ENCODE results near the gene TLX1.

Gene TLX1

DNA sequence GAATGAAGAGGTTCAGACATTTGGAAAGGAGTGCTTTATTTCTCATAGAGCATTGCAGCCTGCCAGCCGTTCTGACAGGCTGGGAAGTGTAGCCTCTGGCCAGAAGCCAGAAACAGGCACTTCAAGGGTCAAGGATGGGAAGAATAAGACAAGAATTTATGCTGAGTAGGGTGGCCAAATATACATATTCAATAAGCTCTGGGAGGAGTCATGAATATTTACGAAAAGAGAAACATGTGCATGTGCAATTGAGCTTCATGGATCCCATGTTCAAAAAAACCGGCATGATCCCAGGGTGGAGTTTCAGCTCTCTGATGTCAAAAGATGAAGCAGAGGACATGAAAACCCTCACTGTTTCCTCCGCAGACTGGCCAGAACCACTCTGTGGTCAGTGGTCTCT, 32.9 kb downstream of the TLX1 start:
- TF ChIP-seq FOXP2 (optimal IDR thresholded peaks at IDR 0.05; ENCODE audit: borderline replicate concordance, extremely low read depth, extremely low read length, insufficient read depth) (no peak), POLR2AphosphoS5 (IDR thresholded peaks at IDR 0.05; ENCODE audit: low read depth, low read length) (no peak), TAF1 (IDR thresholded peaks at IDR 0.05; ENCODE audit: borderline replicate concordance, insufficient read depth, low read length) (no peak), SIN3A (IDR thresholded peaks at IDR 0.05; ENCODE audit: borderline replicate concordance, insufficient read depth, low read length) (no peak)
- TF ChIP-seq, protein P1, sequence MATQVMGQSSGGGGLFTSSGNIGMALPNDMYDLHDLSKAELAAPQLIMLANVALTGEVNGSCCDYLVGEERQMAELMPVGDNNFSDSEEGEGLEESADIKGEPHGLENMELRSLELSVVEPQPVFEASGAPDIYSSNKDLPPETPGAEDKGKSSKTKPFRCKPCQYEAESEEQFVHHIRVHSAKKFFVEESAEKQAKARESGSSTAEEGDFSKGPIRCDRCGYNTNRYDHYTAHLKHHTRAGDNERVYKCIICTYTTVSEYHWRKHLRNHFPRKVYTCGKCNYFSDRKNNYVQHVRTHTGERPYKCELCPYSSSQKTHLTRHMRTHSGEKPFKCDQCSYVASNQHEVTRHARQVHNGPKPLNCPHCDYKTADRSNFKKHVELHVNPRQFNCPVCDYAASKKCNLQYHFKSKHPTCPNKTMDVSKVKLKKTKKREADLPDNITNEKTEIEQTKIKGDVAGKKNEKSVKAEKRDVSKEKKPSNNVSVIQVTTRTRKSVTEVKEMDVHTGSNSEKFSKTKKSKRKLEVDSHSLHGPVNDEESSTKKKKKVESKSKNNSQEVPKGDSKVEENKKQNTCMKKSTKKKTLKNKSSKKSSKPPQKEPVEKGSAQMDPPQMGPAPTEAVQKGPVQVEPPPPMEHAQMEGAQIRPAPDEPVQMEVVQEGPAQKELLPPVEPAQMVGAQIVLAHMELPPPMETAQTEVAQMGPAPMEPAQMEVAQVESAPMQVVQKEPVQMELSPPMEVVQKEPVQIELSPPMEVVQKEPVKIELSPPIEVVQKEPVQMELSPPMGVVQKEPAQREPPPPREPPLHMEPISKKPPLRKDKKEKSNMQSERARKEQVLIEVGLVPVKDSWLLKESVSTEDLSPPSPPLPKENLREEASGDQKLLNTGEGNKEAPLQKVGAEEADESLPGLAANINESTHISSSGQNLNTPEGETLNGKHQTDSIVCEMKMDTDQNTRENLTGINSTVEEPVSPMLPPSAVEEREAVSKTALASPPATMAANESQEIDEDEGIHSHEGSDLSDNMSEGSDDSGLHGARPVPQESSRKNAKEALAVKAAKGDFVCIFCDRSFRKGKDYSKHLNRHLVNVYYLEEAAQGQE (IDR thresholded peaks at IDR 0.05; ENCODE audit: insufficient read depth in 1 of 2, low read depth in 2 of 2, low read length in 2 of 2): no peak

DNA sequence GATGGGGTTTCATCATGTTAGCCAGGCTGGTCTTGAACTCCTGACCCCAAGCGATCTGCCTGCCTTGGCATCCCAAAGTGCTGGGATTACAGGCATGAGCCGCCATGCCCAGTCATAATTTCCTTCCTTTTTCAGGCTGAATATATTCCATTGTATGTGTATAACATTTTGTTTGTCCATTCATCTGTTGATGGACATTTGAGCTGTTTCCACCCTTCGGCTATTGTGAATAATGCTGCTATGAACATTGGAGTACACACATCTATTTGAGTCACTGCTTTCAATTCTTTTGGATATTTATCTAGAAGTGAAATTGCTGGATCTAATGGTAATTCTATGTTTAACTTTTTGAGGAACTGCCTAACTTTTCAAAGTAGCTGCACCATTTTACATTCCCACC, 34.6 kb downstream of the TLX1 start:
- TF ChIP-seq POLR2AphosphoS5 (IDR thresholded peaks at IDR 0.05; ENCODE audit: low read depth, low read length): no peak
- TF ChIP-seq FOXP2 (optimal IDR thresholded peaks at IDR 0.05; ENCODE audit: borderline replicate concordance, extremely low read depth, extremely low read length, insufficient read depth): no peak
- no peak for TF ChIP-seq TAF1 (IDR thresholded peaks at IDR 0.05; ENCODE audit: borderline replicate concordance, insufficient read depth, low read length)
- no peak for TF ChIP-seq SIN3A (IDR thresholded peaks at IDR 0.05; ENCODE audit: borderline replicate concordance, insufficient read depth, low read length)
- TF ChIP-seq, protein P1 (IDR thresholded peaks at IDR 0.05; ENCODE audit: insufficient read depth in 1 of 2, low read depth in 2 of 2, low read length in 2 of 2): no peak

DNA sequence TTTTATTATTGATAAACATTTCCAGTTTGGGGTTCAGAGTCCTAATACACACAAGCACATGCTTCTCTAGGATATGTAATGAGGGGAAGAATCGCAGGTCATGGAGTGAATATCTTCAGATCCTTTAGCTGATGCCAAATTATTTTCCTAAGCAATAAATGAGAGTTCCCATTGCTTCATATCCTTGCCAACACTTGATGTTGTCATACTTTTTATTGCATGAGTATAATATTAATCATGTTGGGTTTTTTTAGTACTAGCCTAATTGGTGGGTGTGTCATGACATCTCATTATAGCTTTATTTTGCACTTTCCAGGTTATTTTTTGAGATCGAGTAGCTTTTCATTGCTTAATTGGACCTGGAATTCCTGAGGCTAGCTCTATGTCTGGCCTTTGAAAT, 35.3 kb downstream of the TLX1 start:
- TF ChIP-seq TAF1 (IDR thresholded peaks at IDR 0.05; ENCODE audit: borderline replicate concordance, insufficient read depth, low read length): no peak
- no peak for TF ChIP-seq FOXP2 (optimal IDR thresholded peaks at IDR 0.05; ENCODE audit: borderline replicate concordance, extremely low read depth, extremely low read length, insufficient read depth)
- TF ChIP-seq, protein P1 (IDR thresholded peaks at IDR 0.05; ENCODE audit: insufficient read depth in 1 of 2, low read depth in 2 of 2, low read length in 2 of 2): no peak
- no peak for TF ChIP-seq SIN3A (IDR thresholded peaks at IDR 0.05; ENCODE audit: borderline replicate concordance, insufficient read depth, low read length)
- no peak for TF ChIP-seq POLR2AphosphoS5 (IDR thresholded peaks at IDR 0.05; ENCODE audit: low read depth, low read length)

DNA sequence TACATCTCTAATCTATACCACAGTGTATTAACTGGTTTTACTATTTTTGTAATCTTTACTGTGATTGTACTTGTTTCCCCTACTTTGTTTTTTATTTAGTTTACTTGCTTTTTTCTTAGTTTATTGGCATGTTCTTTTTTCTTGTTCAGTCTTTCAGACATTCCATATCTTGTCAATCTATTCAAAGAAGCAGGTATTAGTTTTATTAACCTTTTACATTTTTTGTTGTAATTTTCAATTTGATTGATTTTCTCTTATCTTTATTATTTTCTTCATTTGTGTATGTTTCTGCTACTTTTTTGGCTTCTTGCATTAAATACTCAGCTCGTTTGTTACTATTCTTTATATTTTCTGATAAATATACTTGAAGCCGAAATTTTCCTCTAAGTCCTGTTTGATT, 41.6 kb downstream of the TLX1 start:
- TF ChIP-seq POLR2AphosphoS5 (IDR thresholded peaks at IDR 0.05; ENCODE audit: low read depth, low read length) (no peak), SIN3A (IDR thresholded peaks at IDR 0.05; ENCODE audit: borderline replicate concordance, insufficient read depth, low read length) (no peak), FOXP2 (optimal IDR thresholded peaks at IDR 0.05; ENCODE audit: borderline replicate concordance, extremely low read depth, extremely low read length, insufficient read depth) (no peak), TAF1 (IDR thresholded peaks at IDR 0.05; ENCODE audit: borderline replicate concordance, insufficient read depth, low read length) (no peak)
- TF ChIP-seq, protein P1 (IDR thresholded peaks at IDR 0.05; ENCODE audit: insufficient read depth in 1 of 2, low read depth in 2 of 2, low read length in 2 of 2): no peak

DNA sequence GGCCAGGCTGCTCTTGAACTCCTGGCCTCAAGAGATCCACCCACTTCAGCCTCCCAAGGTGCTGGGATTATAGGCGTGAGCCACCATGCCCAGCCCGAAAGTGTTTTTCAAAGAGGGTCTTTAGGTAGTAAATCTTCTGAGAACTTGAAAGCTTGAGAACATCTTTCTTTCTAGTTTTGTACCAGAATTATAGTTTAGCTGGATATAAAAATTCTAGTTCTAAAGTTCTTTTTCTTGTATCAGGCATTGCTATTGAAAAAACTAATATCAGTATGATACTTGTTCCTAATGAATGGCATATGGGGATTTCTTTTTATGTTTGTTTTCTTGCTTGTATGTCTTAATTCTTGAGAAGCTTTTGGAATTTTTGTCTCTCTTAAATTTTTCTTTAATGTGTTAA, 43.2 kb downstream of the TLX1 start:
- TF ChIP-seq POLR2AphosphoS5 (IDR thresholded peaks at IDR 0.05; ENCODE audit: low read depth, low read length): no peak
- TF ChIP-seq, protein P1 (IDR thresholded peaks at IDR 0.05; ENCODE audit: insufficient read depth in 1 of 2, low read depth in 2 of 2, low read length in 2 of 2): no peak
- TF ChIP-seq SIN3A (IDR thresholded peaks at IDR 0.05; ENCODE audit: borderline replicate concordance, insufficient read depth, low read length): no peak
- no peak for TF ChIP-seq TAF1 (IDR thresholded peaks at IDR 0.05; ENCODE audit: borderline replicate concordance, insufficient read depth, low read length)
- no peak for TF ChIP-seq FOXP2 (optimal IDR thresholded peaks at IDR 0.05; ENCODE audit: borderline replicate concordance, extremely low read depth, extremely low read length, insufficient read depth)

Measured in PFSK-1 (cell line).